Inflammatory macrophage (primary cell): ENCODE results near the gene GATAD2A.
"Not testable (repeated sequence)": the region's sequence is repeated elsewhere in the genome, so short reads cannot be mapped to it uniquely, and the experiment has no call there.

Source experiments
- DNase-seq, 2 donors: peaks; one replicate each; pipeline ENCODE4 v3.0.0-alpha.2; 2020 to 2022

GATAD2A gene

DNA sequence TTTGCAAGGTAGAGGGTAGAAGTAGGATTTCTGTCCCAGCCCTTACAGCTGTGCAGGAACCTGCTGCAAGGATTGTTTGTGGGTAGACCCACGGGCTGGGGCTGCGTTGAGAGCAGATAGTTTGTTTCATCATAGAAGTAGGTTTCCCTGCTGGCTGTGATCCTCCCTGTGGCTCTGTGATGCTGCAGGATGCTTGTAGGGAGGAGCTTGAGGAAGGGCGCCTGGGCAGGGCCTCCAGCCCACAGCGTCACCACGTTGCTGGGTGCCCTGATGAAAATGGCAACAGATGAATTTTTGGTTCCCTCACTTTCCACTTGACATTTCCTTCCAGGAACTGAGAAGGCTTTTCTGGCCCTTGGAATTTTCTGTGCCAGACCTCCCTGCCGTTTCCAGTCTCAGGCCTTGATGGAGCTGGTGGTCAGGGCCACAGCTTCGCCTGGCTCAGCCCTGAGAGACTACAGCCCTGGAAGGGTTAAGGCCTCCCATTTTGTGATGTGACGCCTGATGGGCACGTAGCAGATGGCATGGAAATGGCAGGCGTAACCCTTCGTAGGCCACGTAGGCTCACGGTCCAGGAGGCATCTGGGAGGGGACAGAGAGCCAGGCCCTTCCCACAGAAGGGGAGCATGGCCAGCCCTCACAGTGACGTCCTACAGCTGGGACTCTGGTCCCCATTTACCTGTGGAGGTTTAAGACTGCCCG, 42.2 kb downstream of the GATAD2A start:
- DNase-seq: peak in 1 of 2 donors; percentile 50

DNA sequence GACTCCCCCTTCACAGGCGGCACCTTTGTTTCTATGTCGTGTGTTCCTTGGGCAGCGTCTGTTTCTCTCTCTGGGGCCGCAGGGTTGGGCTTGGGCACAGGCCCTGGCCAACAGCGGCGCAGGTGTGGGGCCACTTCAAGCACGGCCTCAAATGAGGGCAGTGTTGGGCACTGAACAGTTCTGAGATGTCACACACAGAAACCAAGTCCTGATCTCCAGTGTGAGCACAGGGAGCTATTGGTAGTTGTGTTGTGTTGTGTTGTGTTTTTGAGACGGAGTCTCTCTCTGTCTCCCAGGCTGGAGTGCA, 42.7 kb downstream of the GATAD2A start:
- no peak for DNase-seq

DNA sequence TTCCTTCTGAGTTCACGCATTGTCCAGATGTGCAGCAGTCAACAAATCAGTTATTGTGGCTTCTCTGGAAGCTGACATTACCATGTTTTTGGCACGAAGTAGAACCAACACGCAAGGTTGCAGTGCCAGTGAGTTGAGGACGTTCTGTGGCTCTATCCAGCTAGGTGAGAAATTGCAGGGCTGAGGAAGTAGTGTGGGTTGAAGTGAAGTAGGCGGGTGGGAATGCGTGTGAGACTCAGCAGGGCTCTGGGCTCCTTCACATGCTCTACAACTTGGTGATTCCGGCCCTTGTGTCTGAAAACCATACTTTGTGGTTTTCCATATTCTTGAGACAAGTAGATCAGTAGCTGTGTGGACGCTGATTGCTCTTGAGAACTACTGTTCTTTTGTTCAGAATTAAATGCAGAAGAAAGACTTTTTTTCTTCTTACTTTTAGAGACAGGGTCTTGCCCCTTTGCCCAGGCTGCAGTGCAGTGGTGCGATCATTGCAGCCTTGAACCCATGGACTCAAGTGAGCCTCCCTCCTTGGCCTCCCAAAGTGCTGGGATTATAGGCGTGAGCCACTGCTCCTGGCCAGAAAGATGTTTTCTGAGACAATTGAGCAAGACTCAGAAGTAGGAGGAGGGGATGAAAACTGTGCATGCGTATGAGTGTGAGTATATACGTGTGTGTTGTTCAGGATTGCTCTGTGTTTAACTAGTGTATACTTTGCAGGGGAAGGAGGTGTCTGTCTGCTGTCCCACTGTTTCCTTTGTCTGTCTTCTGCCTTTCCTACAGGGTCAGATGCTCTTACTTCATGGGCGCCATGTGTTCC, 46.2 kb downstream of the GATAD2A start:
- peak; percentile 62 to 89 for DNase-seq

DNA sequence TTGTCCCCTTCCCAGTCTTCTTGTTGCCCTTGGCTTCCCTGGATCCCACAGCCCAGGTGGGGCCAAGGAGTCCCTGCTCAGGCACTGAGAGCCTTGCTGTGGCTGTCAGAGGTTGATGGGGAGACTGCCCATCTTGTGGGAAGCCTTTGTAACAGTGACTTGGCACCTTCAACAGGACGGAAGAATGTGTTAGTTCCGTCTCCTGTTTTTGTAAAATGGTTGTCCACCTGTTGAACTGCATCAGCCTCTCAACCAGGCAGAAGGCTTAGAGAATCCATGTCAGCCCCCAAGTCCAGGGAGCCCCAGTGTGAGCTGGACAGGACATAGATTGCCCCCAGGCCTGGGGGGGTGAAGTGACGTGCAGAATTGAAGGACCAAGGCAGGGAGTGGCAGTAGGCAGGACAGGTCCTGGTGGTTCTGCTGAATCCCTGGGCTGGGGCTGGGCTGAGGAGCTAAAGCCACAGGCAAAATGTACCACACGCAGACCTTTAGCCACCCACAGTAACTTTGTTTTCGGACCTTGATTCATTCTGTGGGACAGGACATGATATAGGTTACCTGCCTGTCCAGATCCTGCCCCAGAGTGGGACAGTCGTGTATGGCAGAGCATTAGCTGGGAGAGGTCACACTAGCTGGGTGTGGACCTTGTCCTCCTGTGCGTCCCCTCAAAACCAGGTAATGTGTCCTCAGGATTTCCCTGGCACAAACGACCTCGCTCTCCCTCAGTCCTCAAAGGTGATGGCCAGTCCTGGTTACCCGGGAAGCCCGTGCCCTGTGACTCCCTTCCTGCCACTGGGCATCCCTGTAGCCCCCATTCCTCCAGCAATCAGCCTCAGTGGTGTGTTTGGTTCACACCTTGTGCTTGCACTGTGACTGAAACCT, 47.0 kb downstream of the GATAD2A start:
- DNase-seq: no peak

DNA sequence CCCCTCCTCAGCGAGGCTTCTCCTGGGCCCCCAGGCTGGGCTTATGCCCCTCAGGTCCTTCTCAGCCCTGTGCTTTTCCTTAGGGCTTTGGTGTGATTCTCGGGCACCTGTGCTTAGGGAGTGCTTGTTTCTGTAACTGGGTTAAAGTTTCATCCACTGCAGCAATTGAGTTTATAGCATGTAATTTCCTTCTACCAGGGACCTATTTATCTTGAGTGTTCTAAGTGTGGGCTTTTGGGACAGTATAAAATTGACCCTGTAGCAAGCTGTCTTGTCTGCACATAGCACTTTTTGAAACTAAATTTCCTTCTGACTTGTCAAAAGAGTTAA, 47.6 kb downstream of the GATAD2A start:
- no peak for DNase-seq

DNA sequence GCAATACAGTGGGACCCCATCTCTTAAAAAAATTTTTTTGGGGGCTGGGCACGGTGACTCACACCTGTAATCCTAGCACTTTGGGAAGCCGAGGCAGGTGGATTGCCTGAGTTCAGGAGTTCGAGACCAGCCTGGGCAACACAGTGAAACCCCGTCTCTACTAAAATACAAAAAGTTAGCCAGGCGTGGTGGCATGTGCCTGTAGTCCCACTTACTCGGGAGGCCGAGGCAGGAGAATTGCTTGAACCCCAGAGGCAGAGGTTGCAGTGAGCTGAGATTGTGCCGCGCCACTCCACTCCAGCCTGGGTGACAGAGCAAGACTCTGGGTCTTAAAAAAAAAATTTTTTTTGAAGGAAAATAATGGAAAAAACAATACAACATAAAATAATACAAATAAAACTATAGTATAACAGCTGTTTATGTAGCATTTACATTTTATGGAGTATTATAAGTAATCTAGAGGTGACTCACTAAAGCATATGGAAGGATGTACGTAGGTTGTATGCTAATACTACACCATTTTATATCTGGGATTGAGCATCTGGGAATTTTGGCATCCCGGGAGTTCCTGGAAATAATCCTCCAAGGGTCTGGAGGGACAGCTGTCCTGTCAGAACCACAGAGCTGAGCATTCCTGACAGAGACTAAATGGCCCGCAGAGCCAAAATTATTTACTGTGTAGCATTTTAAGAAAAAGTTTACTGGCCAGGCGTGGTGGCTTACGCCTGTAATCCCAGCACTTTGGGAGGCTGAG, 49.9 kb downstream of the GATAD2A start:
- not testable (repeated sequence) for DNase-seq

DNA sequence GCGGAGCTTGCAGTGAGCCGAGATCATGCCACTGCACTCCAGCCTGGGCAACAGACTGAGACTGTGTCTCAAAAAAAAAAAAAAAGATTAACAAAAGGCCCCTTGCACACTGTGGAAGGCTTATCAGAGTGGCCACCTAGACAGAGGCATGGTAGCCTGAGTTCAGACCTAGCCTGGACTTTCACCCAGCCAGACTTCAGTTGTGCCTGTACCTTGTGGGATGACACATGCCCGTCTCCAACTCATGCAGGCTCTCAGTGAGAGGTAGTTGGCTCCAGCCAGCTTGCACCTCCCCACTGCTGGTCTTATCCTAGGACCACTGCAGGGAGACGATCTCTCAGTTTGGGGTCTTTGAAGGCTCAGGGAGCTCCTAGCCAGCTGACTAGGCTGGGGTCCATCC, 52.2 kb downstream of the GATAD2A start:
- no peak for DNase-seq

DNA sequence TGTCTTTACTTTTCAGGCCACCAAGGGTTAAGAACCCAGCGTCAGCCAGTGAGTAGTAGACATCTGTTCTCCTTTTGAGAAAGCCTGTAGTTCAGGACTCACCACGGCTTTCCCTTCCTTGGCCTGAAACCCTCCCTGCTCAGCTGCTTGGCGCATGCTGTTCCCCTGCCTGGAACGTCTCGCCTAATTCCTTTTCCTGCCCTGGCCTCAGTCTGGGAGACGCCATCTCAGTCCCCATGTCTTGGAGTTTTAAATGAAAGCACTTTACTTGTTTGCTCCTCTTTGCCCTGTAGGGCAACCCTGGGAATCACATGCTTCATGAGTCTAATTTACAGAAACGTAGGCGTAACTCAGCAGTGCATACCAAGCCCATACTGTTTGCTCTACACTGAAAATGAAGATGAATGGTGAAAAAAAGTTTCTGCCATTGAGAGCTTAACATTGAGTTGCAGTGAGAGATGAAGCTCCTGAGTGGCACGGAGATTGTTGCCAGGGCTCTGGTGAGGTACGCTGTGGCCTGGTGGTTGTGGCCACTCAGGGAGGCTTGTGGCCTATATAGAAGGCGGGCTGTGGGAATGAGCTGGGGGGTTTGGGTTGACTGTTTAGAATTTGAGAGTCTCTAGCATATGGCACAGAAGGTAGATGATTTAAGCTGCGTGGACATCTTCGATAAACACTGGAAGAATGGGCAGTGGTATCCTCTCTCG, 52.8 kb downstream of the GATAD2A start:
- peak; percentile 35 to 58 for DNase-seq

DNA sequence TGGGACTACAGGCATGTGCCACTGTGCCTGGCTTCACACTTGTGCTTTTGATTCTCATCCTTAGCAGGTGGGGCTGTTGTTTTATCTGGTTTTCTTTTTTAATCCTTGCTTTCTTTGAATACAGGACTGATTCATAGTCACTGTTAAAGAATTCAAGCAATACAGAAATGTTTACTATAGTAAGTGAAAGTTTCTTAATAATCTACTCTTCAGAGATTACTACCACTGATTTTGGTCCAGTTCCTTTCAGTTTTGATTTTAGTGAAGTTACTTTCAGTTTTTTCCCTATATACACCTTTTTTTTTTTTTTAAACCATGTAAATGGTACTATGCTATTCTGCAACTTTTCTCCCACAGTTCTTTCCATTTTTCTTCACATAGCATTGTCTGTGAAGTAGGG, 53.6 kb downstream of the GATAD2A start:
- no peak for DNase-seq

DNA sequence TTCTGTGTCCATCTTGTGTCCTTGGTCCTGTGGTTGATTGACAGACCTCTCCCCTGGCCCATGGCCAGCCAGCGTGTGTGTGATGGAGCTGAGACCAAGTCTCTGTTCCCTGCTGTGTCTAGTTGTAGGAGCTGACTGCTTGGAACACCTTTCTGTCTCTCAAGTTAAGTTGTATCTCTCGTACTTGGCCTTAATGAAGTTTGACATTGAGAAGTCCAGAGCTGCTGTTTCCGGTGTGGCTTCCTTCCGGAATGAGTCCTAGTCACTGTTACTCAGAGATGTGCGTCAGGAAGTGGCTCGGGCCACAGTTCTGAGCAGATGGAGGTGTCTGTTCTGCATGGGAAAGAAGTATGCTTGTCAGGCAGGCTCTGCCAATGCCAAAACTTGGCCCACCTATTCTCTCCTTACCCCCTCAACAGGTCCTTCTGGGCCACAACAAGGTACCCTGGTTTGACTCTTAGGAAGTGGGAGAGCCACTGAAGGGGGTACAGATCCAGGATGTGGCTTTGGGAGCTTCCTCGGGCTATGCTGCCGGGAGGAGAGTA, 54.3 kb downstream of the GATAD2A start:
- DNase-seq: peak; percentile 53 to 73

DNA sequence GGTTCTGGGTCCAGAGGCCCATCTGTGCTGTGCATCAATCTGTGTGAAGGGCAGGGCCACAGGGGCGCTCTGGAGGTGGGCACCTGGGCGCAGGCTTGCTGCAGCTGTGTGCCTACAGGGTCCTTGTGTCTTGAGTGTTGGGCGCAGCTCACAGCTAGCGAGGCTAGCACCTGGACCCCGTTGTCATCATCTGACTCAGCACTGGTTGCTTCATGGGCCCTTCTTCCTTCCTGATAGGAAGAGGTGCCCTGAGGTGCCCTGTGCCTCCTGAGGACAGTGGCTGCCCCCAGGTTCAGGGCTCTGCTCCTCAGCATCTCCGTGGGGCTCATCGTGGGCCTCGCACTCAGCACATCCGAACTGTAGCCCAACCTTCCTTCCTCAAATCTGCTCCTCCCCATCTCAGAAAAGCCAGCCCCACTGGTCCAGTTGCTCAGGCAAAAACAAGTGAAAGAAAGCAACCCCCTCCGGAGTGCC, 54.8 kb downstream of the GATAD2A start:
- peak in 1 of 2 donors; percentile 20 for DNase-seq

DNA sequence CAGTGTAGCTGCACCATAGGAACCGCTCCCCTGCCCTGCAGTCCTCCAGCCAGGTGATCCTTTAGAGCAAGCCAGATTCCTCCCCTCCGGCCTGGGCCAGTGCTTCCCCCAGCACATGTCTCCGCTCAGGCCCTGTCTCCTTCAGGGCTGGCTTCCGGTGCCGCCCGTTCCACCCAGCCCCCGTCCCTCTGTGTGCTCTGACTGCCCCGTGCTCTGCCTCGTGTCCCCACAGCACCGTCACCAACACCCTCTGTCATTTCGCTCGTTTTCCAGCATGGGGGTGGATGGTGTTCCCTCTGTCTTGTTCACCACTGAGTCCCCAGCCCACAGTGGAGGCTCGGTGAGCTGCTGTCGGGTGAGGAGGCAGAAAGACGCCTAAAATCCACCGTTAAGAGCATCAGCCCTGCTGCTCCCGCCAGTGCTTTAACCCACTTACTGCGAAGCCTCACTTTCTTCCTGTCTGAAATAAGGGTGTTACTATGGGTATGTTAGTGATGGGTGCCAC, 55.3 kb downstream of the GATAD2A start:
- peak; percentile 74 to 82 for DNase-seq

DNA sequence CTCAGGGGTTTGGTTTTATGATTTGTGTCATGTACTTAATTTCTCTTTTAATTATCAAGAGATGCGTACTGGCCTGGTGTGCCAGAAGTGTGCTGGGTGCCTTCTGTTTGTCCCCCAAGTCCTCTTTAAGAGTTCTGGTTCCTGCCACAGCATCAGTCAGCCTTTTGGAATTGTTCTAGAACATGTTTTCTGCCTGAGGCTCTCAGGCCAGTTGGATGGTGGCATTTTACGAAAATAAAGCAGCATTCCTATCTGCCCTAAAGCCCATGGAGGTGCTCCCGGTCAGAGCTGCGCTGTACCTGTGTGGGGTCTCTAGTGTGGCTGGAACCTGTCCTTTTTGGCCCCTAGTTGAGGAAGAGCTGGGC, 55.8 kb downstream of the GATAD2A start:
- no peak for DNase-seq

DNA sequence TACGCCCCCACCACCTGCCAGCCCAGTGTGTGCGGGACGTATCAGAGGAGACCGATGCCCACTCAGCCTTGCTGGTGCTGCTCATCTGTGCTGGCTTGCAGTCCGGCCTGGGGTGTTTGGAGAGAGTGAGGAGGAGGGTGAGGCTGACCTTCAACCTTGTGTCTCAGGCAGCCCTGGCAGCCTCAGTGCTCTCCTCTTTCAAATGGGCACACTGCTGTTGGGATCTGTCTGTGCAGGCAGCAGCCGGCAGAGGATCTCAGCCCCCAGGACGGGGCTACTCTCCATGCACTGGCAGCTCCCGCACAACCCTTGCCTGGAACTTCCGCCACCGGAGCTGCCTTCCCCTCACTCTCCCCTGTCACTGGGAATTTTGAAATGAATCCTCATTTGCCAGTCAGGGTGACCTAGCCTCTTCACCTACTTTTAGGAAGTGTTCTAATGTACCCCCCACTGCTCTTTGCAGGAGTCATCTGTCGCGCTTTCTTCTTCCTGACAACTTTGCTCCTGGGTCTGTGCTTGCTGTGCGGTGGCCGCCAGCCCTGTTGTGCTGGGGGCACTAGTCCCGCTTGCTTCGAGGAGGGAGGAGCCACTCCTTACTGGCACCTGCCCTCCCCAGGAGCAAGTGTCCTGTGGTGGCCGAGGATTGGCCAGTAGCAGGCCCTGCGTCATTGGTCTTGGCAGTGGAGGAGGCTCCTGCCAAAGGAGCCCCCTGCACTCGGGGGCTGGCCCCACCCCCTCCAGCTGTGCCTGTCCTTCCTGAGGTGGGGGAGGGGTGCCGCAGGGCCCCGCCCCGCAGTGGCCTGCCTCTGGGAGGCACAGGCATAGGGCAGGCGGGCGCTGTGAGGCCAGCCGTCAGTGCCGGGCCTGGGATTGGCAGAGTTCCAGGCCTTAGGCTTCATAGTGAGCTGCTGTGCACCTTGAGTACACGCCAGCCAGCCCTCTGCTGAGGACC, 56.5 kb downstream of the GATAD2A start:
- DNase-seq: peak in 1 of 2 donors; percentile 26

DNA sequence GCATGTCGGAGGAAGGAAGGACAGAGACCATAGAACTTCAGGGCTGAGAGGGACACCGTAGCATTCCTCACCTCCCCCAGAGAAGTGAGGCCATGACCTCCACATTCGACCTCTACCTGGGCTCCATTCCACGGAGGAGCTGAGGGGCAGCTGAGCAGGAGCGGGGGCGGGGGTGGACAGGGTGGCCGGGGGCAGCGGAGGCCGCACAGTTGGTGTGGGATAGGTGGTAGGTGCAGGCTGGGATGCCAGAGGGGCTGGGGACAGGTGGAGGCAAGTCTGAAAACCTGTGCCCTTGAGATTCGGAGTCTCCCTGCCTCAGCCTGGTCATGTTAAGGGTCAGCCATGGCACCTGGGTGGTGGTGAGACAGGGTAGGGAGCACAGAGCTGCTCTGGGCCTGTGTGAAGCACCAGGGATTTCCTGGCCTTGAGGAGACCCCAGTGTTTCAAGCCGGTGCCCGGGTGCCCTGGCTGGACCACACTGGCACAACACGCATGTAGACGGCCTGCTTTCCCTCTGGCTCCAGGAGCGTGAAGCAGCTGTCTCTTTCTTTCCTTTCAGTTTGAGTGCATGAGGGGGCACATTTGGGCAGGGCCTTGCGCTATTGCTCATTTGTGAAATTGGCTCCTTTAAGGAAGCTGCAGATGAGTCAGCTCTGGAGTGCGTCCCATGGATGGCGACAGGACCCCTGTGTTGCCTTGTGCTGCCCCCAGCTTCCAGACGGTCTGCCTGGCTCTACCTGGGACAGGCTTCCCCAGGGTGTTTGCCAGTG, 58.1 kb downstream of the GATAD2A start:
- DNase-seq: peak; percentile 42 to 73

DNA sequence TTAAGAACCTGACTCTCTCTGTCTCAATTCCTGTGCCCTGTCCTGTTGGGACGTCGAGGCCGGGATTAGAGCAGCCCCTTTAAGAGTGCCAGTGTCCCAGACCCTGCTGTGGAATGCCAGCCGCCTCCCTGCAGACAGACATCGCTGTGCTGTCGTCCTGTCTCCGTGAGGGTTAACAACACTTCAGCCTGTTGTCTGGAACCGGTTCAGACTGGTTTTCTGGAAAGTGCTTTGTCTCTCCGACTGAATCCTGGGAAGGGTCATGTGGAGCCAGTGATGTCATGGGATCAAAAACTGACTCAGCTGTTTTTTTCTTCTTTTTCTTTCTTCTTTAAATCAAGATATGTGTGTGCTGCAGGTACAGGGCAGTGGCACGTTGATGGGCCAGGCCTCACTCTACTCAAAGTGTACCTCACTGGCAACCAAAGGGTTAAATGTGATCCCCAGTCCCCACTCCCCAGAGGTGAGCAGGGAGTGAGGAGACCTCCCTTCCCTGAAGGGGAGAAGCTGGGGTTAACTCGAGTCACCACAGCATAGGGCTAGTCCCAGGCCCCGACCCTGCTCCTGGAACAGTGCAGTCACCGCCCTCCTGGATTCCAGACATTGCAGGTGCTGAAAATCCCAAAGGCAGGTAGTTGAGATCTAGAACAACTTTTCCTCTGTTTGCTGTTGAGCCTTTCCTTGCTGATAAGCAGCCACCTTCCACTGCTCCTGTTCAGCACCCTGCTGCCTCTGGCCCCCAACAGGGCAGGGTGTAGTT, 59.0 kb downstream of the GATAD2A start:
- no peak for DNase-seq

DNA sequence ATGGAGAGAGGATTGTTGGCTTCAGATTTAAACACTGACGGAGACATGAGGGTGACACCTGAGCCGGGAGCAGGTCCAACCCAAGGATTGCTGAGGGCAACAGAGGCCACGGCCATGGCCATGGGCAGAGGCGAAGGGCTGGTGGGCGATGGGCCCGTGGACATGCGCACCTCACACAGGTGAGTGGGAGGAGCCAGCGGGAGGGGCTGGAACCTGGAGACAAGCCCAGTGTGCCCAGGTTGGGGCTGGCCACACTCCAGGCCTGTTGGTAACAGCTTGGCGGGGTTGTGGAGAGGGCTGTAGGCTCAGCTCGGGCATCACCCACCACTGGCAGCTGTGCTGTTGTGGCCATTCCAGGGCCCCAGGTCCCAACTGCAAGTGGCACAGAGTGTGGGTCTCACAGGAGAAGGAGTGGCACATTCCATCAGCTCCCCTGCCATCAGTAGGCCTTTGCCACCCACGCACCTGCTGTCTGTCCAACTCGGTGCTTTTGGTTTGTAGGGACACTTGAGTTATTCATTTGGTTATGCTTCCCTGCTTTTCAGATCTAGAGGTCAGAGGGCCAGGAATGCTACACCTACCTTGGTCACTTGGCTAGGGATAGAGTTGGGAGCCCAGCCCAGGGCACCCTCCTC, 60.1 kb downstream of the GATAD2A start:
- no peak for DNase-seq

DNA sequence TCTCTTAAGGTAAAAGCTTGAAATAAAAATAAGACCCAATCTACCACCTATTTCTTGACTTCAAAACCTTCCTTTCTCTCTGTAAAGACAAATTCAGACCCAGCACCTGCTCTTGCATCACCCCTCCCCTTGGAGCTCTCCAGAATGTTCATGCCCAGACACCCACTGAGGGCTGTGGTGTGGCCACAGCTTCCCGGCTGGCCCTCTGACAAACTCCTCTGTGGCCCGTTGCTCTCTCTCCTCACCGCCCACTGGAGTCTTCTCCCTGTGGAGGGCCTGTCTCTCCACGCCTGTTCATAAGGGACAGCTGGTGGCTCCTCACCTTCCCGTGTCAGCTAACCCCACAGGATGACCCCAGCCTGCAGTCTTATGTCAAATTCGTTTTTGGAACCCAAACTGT, 60.7 kb downstream of the GATAD2A start:
- peak; percentile 37 to 76 for DNase-seq
